T47D (cell line): ENCODE measurements around the gene MRPL4.
"Not testable (repeated sequence)": the region's sequence is repeated elsewhere in the genome, so short reads cannot be mapped to it uniquely, and the experiment has no call there.

Experiments used
- DNase-seq, 2 experiments: peaks; one replicate each; pipeline versions ENCODE4 v3.0.0 to v3.0.0-alpha.2; 2011 to 2012; ENCODE audit warnings: low read depth in 1 of 2, low spot score in 1 of 2
- JUND ChIP-seq: IDR thresholded peaks from 2 replicates; pipeline ENCODE4 v1.6.1; 2012; ENCODE audit warnings: low read depth
- in situ Hi-C: cut with HindIII; loops from 2 replicates; pipeline ENCODE4 v1.10.0; 2016; ENCODE audit warnings: low sequenced_read_pairs, low pct_unique_long_range_greater_than_20kb

Gene MRPL4

GRCh38 chr19:10223488-10224213 lies 28.4 kb upstream of the MRPL4 start:
- DNase-seq: no peak
- in situ Hi-C loops: no loop called here
- no peak for TF ChIP-seq JUND

- in situ Hi-C loops: no loop called here
- DNase-seq: no peak
- no peak for TF ChIP-seq JUND
These were observed 27.7 kb upstream of the MRPL4 start for GRCh38 chr19:10224337-10224736.

- in situ Hi-C loops: no loop called here
- TF ChIP-seq JUND: no peak
- no peak for DNase-seq
These were observed 26.0 kb upstream of the MRPL4 start for GRCh38 chr19:10226021-10226375.

DNA sequence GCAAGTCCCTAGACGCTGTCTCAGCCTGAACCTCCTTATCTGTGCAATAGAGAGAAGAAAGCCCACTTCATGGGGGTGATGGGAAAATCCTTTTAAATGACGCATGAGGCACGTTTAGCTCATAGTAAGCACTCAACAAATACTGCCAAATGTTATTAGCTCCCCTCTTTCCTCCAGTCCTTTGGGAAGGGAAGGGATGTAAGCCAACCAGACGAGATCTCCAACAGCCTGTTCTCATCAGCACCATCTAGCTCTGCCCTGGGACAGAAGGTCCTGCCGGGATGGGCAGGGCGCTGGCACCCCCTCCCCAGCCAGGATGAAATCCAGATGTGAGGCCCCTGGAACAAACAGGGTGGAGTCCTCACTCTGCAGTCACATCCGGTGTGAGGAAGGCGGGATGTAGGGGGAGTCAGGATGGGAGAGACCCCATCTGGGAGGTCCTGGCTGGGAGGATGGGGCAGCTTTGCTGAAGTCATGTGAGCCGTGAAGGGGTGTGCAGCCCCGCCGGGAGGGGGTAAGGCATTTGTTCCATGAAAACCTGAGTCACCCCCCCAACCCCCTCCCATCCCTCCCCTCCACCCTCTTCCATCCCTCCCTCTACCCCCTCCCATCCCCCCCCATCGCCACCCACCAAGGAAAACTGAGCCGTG lies 25.5 kb upstream of the MRPL4 start:
- no peak for TF ChIP-seq JUND
- in situ Hi-C loops: no loop called here
- no peak for DNase-seq

GRCh38 chr19:10227026-10227971 lies 24.7 kb upstream of the MRPL4 start:
- TF ChIP-seq JUND: no peak
- no peak for DNase-seq
- in situ Hi-C loops: no loop called here

DNA sequence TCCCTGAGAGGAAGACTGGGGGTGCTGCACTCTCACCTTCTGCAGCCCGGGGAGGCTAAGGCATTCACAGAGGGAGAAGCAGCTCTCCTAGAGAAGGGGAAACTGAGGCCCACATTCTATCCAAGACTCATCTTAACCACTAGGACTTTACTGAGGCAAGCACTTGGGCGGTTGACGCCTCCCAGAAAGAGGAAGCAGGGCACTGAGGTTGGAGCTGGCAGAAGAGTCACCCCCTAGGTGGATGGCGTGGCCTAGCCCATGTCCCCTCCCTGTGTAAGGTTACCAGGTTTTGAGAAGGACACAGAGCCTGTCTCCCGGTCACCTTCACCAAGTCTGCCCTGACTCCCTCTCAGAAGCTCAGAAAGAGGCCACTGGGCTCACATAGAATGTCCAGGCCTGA lies 23.6 kb upstream of the MRPL4 start:
- TF ChIP-seq JUND: no peak
- DNase-seq: no peak
- in situ Hi-C loops: no loop called here

- no peak for TF ChIP-seq JUND
- in situ Hi-C loops: no loop called here
- no peak for DNase-seq
These were observed 23.1 kb upstream of the MRPL4 start for GRCh38 chr19:10228920-10229319.

DNA sequence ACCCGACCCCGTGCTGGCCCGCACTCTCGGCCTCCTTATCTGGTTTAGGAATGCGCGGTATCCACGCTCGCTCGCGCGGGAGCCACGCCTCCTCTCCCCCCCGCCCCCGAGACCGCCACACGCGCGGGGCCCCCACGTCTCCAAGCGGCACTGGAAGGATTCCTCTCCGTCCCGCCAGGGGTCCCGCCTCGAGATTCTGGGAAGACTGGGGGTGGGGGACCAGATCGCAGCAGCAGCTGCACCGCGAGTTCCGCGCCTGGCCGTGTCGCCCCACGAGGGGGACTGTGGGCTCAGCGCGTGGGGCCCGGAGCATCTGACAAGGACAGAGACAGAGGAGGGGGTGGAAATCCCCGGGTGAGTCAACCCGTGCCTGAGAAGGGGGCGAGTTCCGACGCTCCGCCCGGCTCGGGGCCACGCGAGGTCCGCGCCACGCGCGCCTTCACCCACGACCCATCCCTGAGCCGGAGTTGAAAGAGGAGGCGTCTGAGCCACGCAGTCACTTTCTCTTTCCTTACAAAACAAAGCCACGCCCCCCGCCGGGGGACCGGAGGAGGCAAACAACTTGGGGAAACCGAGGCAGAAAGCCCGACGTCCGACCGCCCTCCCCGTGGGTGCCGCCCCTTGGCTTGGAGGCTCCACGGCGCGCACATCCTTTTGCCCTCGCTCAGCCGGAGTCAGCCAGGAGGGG lies 21.7 kb upstream of the MRPL4 start:
- in situ Hi-C loops: no loop called here
- no peak for DNase-seq

DNA sequence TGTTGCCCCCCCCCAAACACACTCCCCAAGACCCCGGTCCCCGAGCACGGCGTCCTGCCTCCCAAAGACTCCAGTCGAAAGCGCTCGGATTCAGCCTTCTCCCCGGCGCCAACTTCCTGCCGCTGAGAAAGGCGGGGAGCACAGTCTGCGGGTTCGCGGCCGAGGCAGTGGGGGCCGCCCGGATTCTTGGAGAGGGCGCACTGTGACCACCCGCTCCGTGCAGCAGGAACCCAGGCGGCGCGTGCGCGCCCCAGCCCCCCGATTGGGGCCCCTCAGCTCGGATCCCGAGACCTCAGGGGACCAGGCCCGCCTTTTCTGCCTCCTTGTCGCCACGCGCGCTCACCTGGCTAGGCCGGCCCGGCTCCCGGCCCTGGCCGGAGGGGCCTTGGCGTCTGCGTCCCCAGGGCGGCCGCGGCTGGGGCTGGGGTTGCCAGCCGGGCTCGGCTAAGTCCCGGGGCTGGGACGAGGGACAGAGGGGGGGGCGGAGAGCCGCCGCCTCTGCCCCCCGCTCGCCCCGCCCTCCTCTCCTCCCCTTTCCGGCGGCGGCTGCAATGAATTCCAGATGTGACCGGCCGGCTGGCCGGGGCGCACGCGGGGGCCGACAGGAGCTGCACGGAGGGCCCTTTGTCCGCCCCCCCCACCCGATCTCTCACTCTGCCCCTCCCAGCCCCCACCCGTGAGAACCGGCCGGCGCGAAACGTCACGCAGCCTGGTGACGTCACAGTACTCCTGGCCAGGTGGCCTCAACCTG lies 21.0 kb upstream of the MRPL4 start, which contains the start of gene S1PR2:
TSS of gene S1PR2 (minus strand) at position 471 of the 751 bp plus-strand sequence. CDS start 6,426 bp downstream, outside the sequence.
- peak; percentile 57 to 63 for DNase-seq
- in situ Hi-C loops: no loop called here
- no peak for TF ChIP-seq JUND

More for the DNA sequence above, 21.7 kb upstream of the MRPL4 start:
- TF ChIP-seq JUND: no peak

- no peak for TF ChIP-seq JUND
- in situ Hi-C loops: no loop called here
- DNase-seq: no peak
These were observed 20.3 kb upstream of the MRPL4 start for GRCh38 chr19:10231612-10232228.

GRCh38 chr19:10233946-10234345 lies 18.1 kb upstream of the MRPL4 start:
- DNase-seq: no peak
- in situ Hi-C loops: no loop called here
- no peak for TF ChIP-seq JUND

GRCh38 chr19:10235003-10235402 lies 17.0 kb upstream of the MRPL4 start:
- no peak for DNase-seq
- in situ Hi-C loops: no loop called here

DNA sequence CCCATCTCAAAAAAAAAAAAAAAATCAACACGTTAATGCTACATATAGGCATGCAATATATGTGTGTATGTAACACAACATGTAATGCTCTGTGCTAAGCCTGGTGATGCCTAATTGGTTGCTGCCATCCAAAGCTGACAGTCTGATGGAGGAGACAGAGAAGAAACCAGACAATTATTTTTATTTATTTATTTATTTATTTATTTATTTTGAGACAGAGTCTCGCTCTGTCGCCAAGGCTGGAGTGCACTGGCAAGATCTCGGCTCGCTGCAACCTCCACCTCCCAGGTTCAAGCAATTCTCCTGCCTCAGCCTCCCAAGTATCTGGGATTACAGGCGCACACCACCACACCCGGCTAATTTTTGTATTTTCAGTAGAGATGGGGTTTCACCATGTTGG lies 16.6 kb upstream of the MRPL4 start:
- in situ Hi-C loops, DNase-seq: not testable (repeated sequence)

More at GRCh38 chr19:10235003-10235402, 17.0 kb upstream of the MRPL4 start:
- TF ChIP-seq JUND: no peak
